Uterus (tissue), 2 donors: ENCODE measurements around the gene EPHA1.
A peak's percentile ranks its signal among the peaks of the same experiment; 100 is the strongest.

Source experiments
- POLR2A ChIP-seq, 2 donors: fragments of 450-650 bp; IDR thresholded peaks; one replicate each; pipeline ENCODE4 v1.6.1; 2016; ENCODE audit warnings: antibody characterized with exemption in 2 of 2, mild to moderate bottlenecking in 1 of 2, moderate library complexity in 1 of 2
- TF ChIP-seq, protein P1 (sequence below), 4 experiments: fragments of 200-600 bp in 2 of 4; fragments of 450-650 bp in 2 of 4; sonication (generic) in 2 of 4; IDR thresholded peaks; one replicate each; pipeline ENCODE4 v1.5.1; 2016 to 2019; ENCODE audit warnings: antibody characterized with exemption in 4 of 4, mild to moderate bottlenecking in 2 of 4, moderate library complexity in 1 of 4

DNA sequence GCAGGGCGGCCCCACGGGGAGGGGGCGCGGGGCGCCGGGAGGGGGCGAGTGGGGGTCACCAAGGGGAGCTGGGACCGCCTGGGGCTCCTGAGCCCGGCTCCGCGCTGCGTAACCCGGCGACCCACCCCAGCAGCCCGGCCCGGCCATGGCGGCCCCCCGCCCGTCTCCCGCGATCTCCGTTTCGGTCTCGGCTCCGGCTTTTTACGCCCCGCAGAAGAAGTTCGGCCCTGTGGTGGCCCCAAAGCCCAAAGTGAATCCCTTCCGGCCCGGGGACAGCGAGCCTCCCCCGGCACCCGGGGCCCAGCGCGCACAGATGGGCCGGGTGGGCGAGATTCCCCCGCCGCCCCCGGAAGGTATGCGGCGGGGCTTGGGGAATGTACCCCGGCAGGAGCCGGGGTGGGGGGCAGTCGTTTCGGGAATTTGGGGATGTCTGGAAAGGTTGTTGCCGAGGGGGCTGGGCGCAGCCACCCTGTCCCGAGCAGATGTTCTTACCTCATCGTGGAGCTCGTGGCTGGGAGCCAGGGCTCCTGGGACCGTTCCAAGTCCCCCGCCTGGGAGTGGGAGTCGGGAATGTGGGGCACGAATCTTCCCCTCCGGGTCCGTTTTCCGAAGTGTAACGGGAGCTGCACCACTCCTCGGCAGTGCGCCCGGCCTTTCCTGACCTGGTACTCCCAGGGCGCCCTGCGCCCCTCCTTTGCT lies 27.1 kb downstream of the EPHA1 start:
- TF ChIP-seq, protein P1, sequence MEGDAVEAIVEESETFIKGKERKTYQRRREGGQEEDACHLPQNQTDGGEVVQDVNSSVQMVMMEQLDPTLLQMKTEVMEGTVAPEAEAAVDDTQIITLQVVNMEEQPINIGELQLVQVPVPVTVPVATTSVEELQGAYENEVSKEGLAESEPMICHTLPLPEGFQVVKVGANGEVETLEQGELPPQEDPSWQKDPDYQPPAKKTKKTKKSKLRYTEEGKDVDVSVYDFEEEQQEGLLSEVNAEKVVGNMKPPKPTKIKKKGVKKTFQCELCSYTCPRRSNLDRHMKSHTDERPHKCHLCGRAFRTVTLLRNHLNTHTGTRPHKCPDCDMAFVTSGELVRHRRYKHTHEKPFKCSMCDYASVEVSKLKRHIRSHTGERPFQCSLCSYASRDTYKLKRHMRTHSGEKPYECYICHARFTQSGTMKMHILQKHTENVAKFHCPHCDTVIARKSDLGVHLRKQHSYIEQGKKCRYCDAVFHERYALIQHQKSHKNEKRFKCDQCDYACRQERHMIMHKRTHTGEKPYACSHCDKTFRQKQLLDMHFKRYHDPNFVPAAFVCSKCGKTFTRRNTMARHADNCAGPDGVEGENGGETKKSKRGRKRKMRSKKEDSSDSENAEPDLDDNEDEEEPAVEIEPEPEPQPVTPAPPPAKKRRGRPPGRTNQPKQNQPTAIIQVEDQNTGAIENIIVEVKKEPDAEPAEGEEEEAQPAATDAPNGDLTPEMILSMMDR (IDR thresholded peaks at IDR 0.05), result no peak
- TF ChIP-seq POLR2A (IDR thresholded peaks at IDR 0.05), result peak in 1 of 2 donors; percentile 9
